HL-60/S4 (cell line): ENCODE results near the gene TMEM14A.
"Not testable (repeated sequence)": the region's sequence is repeated elsewhere in the genome, so short reads cannot be mapped to it uniquely, and the experiment has no call there.

ENCODE experiments used
- in situ Hi-C: fragments of 300-500 bp; cut with MboI; formaldehyde crosslinking; loops from 2 replicates; pipeline ENCODE4 v1.14.3; 2022; ENCODE audit warnings: low sequenced_read_pairs

The TMEM14A gene

DNA sequence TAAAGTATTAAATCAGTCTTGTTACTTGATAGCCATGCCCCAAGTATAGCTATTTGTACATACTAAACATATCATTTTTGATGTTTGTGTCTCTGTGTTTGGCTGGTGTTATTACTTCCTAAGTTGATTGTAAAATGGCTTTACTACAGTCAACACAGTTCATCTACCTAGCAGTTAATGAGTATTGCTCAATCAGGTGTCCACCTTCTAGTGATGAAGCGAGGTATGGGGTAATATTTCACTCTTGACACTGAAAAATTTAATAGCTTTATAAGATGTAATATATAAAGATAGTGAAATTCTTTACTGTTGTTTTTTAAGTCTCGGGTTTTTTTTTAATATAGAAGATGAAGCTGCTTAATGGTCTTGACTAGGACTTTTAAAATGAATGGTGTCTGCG, 18.9 kb downstream of the TMEM14A start:
- in situ Hi-C loops = no loop called here

DNA sequence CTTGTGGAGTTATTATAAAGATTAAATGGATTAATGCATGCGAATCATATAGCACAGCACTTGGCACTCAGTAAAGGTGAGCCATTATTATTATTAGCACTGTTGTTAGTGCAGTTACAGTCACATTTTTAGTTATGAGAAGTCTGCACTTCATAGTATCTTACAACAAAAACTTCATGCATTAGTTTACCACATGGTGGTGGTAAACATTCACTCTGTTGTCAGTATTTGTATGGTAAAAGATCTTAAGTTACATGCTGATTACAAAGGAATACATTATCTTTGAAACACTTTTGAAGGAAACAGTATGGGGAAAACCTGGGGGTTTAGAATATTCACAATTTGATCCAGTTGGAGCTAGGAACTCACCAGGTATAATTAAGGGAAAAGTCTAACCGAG, 20.8 kb downstream of the TMEM14A start:
- in situ Hi-C loops = no loop called here

DNA sequence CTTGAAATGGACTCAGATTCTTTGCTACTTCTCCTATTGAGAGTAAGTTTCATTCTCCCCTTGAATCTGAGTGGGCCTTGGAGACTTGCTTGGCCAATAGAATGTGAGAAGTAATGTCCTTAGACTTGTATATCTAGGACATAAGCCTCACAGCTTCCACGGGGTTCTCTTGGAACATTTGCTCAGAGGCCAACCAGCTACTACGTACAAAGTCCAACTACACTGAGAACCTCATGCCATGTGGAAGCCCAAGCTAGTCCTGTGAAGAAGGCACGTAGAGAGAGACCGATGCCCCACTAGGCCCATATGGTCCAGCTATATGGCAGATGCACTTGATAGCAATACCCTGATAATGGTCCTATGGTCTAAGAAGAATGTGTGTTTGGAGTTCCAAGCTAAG, 22.9 kb downstream of the TMEM14A start:
- in situ Hi-C loops = no loop called here

DNA sequence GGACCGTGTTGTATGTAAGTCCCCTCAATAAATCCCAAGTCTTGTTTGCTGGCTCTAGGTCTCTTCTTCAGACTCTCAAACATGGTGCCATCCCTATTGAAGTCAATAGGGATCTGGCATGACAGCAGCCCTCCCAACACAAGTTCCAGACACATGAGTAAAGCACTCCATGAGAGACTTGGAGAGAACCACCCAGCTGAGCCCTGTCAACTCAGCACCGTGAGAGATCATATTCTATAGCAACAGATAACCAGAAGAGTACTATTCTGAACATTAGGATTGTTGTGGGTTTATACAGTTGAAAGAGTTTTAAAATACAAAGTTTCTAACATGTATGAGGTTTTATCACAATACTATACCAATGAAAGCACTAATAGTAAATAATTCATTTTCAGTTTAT, 23.5 kb downstream of the TMEM14A start:
- in situ Hi-C loops = no loop called here

DNA sequence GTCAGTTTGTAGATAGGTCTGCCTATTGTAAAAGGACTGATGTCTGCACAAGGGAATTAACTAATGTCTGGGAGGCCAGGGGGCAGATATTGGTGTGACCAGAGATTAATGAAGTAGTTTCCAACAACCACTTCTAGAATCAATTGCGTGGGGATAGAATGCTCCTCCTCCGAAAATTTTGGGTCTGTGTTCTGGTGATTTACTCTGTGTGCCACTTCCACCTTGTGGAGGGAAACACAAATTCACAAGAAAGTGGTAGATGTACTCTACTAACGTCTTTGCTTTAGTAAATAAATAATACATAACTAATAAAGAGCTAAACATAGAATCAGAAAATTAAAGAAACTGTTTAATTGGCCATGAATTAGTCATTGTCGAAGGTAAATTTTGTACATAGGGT, 25.5 kb downstream of the TMEM14A start:
- in situ Hi-C loops = no loop called here

DNA sequence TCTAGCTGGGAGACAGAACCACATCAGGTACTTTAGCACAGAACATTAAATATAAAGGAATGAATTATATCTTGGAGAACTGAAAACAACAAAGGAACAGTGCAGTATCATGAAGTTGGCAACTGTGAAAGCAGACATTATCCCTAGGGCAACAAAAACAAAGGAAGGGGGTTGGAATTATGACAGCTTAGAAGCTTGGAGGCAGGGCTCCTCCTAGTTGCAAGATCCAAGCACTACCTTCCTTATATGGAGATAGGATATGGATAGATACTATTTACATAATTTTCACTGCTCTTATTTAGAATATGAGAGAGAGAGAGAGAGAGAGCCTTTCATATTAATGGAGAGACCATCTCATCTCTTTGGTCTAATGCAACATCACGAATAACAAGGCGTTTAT, 27.0 kb downstream of the TMEM14A start:
- in situ Hi-C loops = no loop called here

DNA sequence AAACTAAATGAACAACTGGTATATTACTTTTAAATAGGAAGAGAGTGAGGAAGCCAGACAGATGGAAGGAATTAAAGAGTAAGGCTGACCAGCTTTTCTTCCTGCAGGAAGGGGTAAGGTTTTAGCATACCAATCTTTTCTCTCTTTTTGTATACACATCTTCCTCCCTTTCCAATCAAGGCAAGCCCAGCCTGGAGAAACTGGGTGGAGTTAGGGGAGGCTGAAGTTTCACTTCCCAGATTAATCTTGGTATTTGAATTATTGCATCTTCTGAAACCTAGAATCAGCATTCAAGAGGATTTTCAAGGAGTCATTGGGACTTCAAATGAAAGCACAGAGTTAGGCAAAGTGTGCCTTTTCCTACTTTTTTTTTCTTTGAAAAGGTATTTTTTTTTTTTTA, 33.1 kb downstream of the TMEM14A start:
- in situ Hi-C loops = no loop called here

DNA sequence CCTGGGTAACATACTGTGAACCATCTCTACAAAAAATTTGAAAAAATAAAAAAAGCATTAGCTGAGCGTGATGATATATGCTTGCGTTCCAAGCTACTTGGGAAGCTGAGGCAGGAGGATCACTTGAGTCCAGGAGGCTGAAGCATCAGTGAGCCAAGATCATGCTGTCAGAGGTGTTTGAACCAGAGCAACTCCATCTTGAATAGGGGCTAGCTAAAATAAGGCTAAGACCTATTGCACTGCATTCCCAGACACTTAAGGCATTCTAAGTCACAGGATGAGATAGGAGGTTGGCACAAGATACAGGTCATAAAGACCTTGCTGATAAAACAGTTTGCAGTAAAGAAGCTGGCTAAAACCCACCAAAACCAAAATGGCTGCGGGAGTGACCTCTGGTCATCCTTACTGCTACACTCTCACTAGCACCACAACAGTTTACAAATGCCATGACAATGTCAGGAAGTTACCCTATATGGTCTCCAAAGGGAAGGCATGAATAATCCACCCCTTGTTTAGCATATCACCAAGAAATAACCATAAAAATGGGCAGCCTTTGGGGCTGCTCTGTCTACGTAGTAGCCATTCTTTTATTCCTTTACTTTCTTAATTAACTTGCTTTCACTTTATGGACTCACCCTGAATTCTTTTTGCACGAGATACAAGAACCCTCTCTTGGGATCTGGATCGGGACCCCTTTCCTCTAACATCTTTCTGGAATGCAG, 34.0 kb downstream of the TMEM14A start:
- in situ Hi-C loops = not testable (repeated sequence)

DNA sequence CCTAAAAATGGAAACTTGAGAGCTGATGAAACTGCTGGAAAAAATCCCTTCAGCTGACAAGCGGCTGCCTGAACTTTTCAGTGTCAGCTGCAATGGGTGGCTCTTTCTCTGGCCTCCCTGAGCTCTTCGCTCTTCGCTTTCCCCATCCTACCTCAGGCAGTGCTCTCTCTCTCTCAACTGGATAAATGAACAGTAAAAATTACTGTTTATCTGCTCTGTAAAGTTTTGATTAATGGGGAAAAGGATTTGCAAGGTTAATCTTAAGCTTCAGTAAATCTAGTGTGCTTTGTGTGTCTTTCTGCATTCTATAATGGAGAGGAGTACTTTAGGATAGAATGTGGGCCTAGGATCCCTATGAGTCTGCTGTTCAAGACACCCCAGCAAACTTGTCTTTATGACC, 35.1 kb downstream of the TMEM14A start:
- in situ Hi-C loops = no loop called here

DNA sequence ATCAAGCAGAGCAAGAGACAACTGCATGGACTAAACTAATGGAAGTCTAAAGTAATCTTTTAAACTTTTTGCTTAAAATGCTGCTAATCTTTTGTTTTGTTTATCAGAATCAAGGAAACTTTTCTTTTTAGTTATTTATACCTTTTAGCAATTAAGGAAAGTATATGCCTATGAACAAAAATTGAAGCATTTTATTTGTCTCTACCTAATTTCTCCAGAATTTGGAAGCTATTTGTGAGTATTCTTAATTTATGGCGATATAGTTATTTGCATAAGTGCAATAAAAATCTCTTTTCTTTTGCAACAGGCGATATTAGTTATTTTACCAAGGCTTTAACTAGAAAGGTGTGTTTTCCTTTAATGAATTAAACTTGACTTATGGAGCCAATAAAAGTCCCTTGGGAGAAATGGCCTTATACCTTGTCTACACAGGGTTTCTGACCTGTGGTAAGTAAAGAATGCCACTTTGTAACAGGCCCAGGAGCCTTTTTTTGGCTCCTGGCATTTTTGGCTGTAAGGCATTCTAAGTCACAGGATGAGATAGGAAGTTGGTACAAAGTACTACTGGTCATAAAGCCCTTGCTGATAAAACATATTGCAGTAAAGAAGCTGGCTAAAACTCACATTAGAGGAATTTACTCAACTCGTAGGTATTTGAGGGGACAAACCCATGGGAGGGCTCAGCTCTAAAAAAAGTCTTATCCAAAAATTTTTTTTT, 37.2 kb downstream of the TMEM14A start:
- in situ Hi-C loops = no loop called here

DNA sequence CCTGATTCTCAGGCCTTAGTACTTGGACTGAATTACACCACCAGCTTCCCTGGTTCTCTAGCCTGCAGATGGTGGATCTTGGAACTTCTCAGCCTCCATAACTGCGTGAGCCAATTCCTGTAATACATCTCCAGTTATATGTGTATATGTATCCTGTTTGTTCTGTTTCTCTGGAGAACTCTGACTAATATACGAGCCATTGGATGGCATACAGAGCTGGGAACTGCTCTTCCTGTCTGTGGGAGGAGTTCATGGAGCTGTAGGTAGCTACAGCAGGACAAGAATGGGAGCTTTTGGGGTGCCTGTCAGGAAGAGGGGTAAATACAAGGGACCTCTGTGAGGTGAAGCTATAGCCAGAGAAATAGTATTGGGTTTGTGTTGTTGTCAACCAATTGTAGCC, 41.2 kb downstream of the TMEM14A start:
- in situ Hi-C loops = no loop called here

DNA sequence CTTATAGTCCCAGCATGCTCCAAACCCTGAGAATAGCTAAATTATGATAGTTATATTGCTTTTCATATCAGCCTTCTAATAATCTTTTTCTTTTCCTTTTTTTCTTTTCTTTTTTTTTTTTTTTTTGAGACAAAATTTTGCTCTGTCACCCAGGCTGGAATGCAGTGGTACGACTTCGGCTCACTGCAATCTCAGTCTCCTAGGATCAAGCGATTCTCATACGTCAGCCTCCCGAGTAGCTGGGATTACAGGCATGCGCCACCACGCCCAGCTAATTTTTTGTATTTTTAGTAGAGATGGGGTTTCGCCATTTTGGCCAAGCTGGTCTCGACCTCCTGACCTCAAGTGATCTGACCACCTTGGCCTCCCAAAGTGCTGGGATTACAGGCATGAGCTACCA, 43.8 kb downstream of the TMEM14A start:
- in situ Hi-C loops = not testable (repeated sequence)

DNA sequence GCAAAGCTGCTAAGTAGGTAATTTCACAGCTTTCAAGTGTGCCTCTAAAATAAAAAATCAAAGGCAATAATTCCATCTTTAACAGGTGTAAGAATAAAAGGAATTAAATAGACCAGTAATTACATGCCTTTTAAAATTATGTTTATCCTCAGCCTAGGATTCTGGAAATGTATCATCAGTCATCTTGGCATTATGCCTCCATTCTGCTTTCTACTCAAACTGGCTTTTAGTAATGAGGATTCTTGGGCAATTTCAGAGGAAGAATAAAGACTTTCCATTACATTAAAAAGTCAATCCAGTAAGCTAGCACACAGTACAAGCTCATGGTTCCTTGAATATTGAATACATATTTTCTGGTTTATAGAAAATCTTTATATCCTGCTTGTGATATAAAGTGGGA, 47.6 kb downstream of the TMEM14A start:
- in situ Hi-C loops = no loop called here

DNA sequence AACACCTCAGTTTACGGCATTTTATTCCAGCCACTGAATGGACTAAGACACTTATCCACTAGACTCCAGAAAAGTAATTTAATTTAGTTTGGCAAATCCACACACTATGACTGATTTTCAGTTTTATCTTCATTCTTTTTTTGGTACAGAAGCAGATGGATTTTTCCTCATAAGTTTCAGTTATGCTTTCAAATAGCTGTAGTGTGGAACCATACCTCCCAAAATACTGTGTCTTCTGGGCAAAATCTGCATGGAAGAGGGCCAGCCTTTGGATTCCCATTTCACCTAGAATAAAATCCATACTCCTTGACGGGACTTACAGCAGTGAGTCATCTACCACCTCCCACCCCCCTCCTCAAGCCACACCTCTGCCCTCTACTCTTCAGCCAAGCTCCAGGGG, 49.4 kb downstream of the TMEM14A start:
- in situ Hi-C loops = no loop called here

DNA sequence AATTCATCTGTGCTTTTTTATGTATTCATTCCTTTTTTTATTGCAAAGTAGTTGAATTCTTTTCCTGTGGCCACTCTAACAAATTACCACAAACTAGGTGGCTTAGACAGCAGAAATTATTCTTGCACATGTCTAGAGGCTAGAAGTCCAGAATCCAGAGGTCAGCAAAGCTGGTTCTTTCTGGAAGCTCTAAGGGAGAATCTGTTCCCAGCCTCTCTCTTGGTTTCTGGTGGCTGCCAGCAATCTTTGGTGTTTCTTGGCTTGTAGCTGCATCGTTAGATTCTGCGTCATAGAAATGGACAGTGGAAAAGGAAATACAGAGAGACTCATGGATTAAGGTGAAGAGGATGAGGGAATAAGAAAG, 53.1 kb downstream of the TMEM14A start:
- in situ Hi-C loops = no loop called here

DNA sequence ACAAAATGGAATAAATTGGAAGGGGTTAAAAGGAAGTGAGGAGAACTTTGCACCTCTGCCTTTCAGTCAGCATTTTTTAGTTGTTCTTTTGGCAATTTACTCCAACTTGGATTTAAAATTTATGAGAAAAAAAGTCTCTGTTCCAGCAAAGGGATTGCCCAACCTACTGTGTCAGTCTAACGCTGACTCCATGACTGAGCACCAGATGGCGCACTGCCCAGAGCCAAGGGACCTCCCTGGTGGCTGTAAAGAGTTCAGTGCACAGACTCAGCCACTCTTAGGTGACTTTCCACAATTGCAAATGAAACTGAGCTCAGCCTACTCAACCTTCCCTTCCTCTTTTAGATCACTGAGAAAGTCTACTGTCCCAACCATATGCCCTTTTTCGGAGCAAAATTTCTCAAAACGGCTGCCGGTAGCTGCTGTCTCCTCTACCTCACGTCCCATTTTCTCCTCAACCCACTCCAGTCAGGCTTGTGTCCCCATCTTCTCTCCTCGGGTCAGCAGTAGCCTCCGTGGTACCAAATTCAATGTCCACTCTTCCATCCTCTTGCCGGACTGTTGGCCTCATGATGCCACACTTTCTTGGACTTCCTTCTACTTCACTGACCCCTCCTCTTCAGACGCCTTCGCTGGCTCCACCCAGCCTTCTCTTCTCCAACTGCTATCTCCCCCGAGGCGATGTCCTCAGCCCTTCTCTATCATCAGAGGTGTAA, 53.7 kb downstream of the TMEM14A start:
- in situ Hi-C loops = no loop called here

DNA sequence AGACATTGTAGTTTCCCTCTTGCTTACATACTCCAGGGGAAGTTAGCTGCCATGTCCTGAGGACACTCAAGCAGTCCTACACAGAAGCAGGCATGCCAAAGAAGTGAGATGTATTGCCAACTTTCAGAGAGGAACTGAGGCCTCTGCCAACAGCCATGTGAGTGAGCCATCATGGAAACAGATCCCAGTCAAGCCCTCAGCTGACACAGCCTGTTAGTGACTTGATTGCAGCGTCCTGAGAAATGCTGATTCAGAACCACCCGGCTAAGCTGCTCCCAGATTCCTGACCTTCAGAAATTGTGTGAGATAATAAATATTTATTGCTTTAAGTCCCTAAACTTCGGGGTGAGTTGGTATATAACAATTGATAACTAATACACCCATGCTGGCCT, 54.2 kb downstream of the TMEM14A start:
- in situ Hi-C loops = no loop called here

DNA sequence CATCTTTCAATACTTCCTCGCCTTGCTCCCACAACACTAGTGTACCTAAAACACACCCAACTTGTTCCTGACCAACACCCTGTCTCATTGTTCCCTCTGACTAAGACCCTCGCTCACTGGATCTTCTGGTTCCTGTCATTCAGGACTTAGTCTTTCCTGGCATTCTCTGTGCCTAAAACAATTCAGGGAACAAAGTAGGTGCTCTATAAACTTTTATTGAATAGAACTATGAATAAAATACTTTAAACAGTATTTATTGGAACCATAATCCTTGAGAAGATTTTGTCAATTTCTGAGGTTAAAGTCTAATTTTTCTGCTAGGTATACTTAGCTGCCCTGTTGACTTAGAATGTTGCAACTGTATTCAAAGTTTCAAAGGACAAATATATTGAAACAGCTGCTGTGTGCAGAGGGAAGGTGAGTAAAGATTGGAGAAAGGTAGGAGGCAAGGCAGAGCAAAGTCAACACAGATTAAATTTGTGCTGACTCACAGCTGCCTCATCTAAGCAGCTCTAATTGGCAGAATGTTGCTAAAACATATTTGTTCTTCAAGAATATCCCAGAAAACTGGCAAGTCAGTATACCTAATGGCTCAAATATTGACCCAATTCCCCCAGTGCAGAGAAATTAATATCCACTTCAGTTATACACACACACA, 54.8 kb downstream of the TMEM14A start:
- in situ Hi-C loops = no loop called here

DNA sequence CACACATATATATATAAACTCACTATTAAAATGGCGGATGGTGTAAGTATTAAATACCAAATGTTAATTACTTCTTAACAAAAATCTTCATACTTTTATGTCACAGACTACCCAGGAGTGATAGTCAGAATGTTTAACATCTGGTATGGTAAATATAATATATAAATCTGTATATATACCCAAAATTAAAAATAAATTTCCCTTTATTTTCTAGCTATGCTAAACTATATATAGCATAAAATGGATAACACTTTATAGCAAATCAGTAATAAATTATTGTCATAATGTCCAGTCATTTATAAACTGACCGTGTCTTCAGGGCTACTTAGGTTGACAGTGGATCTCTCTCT, 55.3 kb downstream of the TMEM14A start:
- in situ Hi-C loops = no loop called here

DNA sequence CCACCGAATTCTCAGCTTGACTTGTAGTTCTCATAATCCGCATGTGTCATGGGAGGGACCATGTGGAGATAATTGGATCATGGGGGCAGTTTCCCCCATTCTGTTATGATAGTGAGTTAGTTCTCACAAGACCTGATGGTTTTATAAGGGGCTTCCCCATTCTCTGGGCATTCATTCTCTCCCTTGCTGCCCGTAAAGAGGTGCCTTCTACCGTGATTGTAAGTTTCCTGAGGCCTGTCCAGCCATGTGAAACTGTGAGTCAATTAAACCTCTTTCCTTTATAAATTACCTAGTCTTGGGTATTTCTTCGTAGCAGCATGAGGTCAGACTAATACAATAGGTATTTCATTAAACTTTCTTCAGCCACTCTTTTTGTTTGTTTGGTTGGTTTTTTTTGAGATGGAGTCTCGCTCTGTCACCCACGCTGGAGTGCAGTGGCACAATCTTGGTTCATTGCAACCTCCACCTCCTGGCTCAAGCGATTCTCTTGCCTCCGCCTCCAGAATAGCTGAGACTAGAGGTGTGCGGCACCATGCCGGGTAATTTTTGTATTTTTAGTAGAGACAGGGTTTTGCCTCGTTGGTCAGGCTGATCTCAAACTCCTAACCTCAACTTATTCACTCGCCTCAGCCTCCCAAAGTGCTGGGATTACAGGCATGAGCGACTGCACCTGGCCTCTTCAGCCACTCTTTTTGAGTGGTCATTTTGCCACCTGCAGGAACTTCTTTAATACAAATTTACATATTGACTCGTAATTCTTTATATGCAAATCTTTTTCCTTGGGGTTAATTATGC, 56.0 kb downstream of the TMEM14A start:
- in situ Hi-C loops = no loop called here

DNA sequence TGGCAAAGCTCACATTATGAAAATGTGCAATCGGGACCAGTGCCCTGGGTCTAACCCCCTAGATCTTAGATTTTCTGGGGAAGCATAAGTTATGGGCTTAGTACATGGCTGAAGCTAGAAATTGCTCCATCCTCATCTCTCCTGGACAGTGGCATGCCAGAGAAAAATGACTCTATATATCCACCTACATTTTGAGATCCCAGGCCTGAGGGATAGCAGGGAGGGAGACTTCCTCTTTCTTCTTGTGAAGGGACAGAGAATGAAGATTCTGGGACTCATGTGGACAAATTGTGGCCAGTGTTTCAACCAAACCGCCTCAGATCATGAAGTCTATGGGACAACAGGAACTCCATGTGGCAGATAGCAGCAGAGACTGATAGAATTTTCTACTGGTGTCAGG, 57.0 kb downstream of the TMEM14A start:
- in situ Hi-C loops = no loop called here
